Epithelial cell of esophagus (primary cell): ENCODE data around the gene QRFP.

Experiments used
- DNase-seq: peaks from one replicate; pipeline ENCODE4 v3.0.0; 2010; ENCODE audit warnings: low read depth
- H3K4me3 ChIP-seq: 2 replicates; pipeline ENCODE4 v1.5.1; 2011; ENCODE audit warnings: mild to moderate bottlenecking, low read length, control low read depth
- TF ChIP-seq, protein P1 (sequence below): IDR thresholded peaks from 2 replicates; pipeline ENCODE4 v1.5.1; 2011; ENCODE audit warnings: low read depth, mild to moderate bottlenecking, low read length, control low read depth, inconsistent platforms; ENCODE audit not compliant: insufficient read depth; ENCODE audit errors: missing control alignments

The QRFP gene, protein sequence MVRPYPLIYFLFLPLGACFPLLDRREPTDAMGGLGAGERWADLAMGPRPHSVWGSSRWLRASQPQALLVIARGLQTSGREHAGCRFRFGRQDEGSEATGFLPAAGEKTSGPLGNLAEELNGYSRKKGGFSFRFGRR

DNA sequence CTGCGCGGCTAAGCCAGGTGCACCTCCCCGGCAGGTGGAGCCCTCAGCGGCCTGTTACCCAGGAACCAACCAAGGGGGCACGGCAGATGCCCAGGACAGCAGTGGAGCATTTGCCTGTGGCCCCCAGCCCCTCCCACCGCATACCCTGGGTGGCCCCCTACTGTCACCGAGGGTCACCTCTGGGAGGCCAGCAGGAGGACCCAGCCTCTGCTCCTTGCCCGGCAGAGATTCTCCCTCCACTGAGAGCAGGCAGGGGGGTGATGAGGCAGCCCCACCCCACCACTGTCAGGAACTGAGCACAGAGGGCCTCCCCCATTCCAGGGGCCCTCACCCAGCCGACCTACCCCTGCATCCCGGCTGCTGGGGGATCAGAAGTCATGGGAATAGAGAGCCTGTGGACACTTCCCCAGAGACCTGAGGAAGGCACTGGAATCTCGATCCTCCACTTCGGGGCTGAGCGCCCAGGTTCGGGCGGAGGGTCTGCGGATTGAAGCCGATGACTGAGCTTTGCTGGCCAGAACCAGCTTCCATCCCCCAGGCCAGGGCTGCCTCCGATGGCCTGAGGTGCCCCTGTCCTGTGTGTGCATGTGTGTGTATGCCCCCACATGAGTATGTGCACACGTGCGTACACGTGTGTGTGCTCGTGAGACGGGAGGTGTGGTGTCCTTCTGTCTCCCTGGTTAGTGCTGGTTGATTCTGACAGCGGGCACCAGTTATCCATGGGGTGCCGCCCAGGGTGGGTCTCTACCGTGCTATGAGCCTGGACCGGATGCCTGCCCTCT, at the start of gene QRFP:
QRFP (minus strand) TSS at position 580 of the 782 bp plus-strand sequence. CDS start 2,974 bp downstream, outside the sequence.
- no peak for DNase-seq
- TF ChIP-seq, protein P1, sequence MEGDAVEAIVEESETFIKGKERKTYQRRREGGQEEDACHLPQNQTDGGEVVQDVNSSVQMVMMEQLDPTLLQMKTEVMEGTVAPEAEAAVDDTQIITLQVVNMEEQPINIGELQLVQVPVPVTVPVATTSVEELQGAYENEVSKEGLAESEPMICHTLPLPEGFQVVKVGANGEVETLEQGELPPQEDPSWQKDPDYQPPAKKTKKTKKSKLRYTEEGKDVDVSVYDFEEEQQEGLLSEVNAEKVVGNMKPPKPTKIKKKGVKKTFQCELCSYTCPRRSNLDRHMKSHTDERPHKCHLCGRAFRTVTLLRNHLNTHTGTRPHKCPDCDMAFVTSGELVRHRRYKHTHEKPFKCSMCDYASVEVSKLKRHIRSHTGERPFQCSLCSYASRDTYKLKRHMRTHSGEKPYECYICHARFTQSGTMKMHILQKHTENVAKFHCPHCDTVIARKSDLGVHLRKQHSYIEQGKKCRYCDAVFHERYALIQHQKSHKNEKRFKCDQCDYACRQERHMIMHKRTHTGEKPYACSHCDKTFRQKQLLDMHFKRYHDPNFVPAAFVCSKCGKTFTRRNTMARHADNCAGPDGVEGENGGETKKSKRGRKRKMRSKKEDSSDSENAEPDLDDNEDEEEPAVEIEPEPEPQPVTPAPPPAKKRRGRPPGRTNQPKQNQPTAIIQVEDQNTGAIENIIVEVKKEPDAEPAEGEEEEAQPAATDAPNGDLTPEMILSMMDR, result no peak
- no peak within 1 kb of the TSS for H3K4me3 ChIP-seq

DNA sequence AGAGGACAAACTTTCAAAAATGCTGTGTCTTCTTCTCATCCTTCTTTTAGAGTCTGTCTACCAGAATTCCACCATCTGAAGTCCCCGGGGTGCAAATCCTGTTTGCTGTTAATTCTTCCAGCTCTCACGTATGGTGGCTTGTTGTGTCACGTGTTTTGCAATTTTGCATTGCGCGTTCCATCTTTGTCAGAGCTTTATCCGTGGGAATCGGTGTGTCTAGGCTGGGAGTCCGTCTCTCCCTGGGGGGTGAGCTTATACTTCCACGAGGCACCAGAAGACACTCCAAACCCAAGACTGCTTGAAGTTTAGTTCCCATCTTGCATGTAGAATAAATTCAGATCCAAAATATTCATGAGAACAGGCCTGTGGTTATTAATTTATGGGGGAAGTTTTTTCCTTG, 48.6 kb upstream of the QRFP start:
- H3K4me3 ChIP-seq, result no peak overlapping the region
- DNase-seq, result no peak
- TF ChIP-seq, protein P1, result no peak

DNA sequence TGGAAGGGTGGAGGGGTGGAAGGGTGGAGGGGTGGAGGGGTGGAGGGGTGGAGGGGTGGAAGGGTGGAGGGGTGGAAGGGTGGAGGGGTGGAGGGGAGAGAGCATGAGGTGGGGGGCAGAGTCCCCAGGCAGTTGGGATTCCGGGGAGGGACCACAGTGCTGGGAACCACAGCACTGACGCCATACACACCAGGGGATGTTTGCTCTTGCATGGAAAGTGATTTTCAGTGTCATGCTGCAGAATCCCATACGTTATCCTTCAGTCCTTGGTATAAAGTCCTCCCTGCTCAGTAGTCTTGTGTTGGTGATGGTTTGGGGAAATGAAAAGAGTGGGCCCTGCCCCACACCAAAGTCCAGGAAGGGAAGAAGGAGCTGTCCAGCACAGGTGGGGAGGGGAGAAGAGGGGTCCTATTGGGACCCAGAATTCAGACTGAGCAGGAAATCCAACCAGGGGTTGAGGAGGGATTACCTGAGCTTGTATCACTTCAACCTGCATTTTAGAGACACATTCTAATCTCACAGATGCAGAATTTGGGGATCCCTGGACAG, 48.0 kb upstream of the QRFP start:
- TF ChIP-seq, protein P1, result no peak
- DNase-seq, result no peak
- no peak overlapping the region for H3K4me3 ChIP-seq

DNA sequence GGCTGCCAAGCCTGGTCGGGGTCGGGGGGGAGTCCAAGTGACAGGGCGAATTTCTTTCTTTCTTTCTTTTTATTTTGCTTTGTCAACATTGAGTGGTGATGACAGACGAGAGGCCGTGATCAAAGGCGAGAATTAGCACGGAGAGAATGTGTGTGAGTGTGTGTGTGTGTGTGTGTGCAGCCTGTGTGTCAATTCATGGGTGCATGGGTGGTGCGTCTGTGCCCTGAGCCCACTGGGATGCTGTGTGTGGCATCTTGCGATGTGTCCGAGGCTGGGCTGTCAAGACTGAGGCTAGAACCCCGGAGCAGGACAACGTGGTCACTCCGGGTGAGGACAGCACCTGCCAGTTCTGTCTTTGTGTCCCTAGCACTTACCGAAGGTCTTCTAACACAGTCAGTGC, 47.2 kb upstream of the QRFP start:
- no peak for DNase-seq
- TF ChIP-seq, protein P1, result no peak
- no peak overlapping the region for H3K4me3 ChIP-seq

DNA sequence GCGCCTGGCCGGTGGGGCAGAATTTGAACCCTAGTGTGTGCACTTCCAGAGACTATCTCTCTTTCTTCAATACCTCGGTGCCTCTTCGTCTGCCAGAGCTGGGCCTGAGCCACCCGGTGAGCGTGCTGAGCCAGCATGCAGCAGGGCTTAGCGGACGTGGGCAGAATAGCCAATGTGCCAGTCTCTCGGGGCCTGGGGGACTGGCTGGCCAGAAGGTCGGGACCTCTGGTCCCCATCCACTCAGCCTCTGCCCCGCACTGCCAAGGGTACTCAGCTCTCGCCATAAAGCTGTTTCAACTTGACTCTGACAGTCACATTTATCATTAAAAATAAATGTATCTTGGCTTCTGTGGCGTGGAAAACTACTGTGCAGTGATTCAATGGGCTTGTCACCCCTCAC, 46.6 kb upstream of the QRFP start:
- DNase-seq, result no peak
- H3K4me3 ChIP-seq, result no peak overlapping the region
- TF ChIP-seq, protein P1, result no peak

DNA sequence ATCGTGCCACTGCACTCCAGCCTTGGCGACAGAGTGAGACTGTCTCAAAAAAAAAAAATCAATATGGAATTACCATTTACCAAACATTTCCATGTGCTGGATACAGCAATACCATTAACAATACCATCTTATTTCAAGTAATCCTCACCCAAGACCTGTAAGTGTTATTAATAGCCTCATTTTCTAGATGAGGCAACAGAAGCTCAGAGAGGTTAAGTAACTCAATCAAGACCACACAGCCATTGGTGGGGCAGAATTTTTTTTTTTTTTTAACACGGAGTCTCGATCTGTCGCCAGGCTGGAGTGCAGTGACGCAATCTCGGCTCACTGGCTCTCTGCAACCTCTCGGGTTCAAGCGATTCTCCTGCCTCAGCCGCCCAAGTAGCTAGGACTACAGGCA, 46.1 kb upstream of the QRFP start:
- no peak for DNase-seq
- no peak overlapping the region for H3K4me3 ChIP-seq
- TF ChIP-seq, protein P1, result no peak
